ENCODE results near the gene TFPI.

- TF ChIP-seq CTCF (IDR thresholded peaks at IDR 0.05; ENCODE audit: low read depth, low read length, poor library complexity, severe bottlenecking) (no peak), EZH2phosphoT487 (IDR thresholded peaks at IDR 0.05; ENCODE audit: borderline replicate concordance, low read length) (no peak)
These were observed 60.2 kb downstream of the TFPI start for GRCh38 chr2:187493877-187494568.
